ENCODE measurements around the gene YIF1A.

YIF1A gene, protein sequence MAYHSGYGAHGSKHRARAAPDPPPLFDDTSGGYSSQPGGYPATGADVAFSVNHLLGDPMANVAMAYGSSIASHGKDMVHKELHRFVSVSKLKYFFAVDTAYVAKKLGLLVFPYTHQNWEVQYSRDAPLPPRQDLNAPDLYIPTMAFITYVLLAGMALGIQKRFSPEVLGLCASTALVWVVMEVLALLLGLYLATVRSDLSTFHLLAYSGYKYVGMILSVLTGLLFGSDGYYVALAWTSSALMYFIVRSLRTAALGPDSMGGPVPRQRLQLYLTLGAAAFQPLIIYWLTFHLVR

DNA sequence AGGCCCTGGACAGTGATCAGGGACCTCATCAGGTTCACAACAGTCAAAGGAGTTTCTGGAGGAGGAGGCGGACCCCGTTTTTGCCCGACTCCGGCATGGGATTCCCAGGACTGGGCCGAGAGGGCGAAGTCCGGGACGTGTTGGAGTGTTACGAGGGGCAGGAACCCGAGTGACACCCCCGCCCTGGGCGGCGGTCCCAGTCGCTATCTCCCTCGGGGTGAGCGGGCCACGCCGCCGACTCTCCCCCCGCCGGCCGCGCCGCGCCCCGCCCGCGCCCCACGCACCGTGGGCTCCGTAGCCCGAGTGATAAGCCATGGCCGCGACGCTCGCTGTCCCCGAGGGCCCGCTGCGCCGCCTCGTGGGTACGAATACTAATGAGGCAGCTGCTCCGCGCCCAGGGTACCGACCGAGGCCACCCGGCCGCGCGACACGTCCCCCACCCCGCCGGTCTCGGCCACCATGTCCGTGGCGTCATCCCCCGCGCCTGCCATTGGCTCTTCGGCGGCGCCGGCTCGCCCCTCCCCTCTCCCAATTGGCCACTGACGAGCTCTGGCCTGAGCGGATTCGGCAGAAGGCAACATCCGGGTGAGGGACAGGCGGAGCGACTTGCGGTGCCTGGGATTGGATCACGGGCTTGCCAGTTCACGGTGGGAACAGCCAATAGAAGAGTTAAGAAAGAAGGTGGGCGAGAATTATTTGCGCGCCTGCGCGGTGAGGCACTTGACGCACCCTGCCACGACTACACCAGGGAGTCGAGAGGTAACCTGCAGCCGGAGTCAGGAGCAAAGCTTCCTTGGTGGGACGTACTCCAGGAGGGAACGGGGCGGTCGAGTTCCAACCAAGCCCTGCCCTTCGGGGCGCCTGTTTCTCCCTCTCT, at the start of gene YIF1A:
YIF1A (minus strand) TSS at position 473 of the 877 bp plus-strand sequence; CDS start at position 315, 158 bp downstream.
- DNase-seq = peak; percentile 100

DNA sequence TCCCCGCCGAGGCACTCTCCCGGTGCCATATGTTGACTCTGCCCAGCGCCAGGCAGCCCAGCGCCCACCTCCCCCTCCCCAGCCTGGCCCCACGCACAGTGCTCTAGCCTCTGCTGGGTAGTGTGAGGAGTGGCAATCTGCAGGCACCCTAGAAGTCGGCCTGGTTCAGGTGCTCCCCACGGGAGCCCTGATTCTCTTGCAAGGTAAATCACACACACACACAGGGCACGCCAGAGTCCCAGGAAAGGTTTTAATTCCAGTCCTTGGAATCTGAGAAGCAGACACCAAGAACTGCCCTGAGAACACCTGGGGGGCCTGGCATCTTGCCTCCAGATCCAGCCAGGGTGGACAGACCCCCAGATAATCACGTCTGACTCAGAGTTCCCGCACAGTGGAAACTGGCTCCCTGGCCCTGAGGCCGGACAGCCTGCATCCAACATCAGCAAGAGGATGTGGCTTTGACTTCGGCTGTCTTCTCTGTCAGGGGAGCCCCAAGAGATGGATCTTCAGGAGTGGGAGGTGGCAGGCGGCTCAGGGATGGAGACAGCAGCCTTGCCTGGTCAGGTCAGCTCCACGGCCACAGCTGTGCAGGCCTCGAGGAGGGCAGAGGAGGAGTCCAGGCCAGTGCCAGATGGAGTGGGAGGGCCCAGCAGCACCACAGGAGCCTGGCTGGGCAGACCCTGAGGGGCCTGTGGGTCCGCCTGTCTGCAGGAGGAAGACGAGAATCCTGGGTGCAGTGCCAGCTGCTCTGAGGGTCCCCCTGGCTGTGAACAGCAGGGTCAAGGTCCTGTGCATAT, 48.4 kb upstream of the YIF1A start:
- peak; percentile 88 for DNase-seq

DNA sequence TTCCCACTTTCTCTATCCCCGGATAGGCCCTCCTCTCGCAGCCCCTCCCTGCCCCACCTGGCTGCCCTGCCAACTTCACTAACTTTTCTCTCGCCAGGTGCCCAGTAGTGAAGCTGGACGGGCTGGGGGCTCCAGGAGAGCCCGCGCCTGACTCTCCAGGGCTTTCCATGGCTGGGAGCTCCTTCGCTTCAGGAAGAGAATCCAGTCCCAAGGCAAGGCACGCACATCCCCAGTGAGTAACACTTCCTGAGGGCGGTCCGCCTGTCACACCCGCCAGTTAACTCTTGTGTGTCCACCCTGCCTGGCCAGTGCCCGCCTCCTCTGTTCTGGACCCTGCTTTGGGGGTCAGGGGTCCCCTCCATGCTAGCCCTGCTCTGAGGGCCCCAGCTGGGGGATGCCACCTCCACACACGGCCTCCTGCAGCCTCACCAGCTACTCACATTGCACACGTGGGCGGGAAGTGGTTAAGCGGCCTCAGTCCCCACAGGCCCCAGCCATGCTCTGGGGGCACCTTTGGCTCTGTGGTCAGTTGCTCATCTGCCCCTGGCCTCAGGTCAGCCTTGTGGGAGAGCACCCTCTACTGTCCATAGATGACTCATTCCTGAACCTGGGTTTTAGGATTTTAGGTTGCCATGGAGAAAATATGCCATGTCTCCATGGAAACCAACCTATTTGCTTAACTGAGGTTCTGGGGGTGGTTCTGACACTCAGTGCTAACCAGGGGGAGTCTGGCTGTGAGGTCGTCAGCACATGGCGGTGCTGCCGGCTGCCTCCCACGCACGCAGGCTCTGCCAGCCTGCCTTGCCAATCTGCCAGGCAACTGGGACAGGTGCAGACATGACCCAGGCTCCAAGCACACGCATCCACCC, 47.5 kb upstream of the YIF1A start, which contains the start of gene RIN1:
RIN1 (minus strand) TSS at position 201 of the 869 bp plus-strand sequence; CDS start at position 169, 32 bp downstream.
- DNase-seq = peak; percentile 94

DNA sequence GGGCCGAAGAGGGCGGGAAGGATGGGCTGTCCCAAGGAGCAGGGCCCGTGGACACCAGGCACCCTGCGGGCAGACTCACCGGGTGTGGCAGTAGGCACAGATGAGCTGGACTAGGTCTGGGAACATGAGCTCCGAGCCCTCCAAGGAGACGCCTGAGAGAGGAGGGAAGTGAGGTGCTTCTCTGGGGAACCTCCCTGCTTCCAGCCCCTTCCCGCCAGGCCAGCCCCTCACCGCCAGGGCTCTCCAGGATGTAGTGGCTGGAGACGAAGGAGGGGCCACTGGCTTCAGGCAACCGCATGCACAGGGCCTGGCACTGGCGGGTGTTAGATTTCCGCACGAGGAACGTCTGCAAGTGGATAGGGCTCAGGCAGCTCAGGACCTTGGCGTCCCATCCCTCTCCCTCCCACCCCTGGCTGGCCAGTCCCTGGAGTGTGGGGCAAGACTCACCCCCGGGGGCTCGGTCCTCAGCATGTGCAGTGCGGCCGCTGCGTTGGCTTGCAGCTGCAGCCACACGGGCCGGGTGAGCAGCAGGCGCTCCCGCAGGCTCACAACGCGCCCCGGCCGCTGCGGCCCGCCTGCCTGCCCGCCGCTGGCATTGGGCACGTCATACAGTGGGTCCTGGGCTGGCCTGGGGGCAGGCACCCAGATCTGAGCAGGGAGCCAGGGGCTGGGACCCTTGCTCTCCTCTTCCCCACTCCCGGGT, 46.7 kb upstream of the YIF1A start:
- peak; percentile 67 for DNase-seq

DNA sequence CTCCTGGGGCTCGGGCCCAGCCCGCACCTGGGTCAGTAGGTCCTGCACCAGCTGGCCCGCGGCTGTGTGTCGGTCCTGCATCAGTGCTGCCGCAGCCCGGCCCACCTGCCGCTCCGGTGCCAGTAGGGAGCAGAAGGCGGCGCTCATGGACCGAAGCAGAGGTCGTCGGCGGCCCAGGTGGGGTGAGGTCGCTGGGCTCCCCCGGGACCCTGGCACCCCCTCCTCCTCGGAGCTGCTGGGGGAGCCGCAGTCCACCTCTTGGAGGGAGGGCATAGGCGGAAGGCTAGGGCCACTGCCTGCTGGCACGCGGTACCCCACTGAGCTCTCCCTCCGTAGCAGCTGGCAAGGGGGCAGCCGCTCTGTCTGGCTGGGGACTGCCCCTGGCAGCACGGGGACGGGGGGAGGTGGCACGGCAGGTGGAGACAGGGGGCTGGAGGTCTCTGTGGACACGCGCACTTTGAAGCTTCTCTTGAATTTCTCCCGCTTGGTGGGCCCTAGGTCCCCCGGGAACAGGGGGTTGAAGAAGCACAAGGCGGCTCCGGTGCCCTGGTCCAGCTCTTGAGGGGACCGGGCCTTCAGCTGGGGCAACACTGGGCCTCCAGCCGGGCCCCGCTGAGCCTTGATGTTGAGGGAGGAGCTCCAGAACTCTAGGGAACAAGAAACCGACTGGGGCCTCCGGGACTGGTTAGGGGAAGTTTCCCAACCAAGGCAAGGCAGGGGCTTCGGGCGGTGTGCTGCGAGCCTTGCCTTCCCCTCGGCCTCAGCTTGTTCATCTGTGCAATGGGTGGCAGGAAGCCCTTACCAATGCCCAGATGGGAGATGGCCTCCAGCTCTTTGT, 45.9 kb upstream of the YIF1A start:
- peak; percentile 31 for DNase-seq

GRCh38 chr11:66333896-66334604, 45.1 kb upstream of the YIF1A start:
- DNase-seq = no peak

- DNase-seq = no peak
These were observed 44.4 kb upstream of the YIF1A start for GRCh38 chr11:66333220-66333877.

DNA sequence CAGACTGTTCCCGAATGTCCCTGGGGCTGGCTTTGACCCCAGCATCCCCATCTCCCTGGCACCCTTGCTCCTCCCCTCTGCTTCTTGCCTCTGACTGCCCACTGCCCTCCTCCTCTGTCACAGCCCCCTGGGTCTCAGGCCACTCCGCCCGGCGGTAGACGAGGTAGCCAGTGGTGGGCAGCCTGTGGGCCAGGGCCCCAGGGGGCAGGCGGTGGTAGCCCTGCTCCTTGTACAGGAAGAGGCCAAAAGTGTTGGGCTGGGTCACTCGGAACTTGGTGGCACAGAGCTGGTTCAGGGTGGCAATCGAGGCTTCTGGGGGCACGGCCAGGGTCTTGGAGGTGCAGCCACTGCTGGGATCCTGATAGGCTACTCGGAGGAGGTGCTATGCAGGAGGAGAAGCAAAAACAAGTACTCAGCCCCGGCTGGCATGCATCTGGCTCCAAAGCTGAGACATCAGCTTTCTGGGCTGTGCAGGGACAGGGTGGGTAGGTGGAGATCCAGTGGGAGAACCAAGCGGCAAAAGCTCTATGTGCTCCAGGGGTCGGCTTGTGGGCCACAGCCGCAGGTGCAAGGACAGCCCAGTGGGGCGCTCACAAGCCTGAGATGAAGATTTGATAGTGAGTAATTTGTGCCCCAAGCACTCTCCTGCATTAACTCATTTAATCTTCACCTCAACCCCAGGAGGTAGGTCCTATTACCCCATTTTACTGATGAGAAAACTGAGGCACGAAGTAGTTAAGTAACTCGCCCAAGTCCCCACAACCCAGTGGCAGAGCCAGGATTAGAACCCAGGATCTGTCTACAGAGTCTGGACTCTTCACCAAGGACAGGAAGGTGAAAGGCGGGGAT, 43.7 kb upstream of the YIF1A start:
- no peak for DNase-seq

- DNase-seq = no peak
These were observed 42.8 kb upstream of the YIF1A start for GRCh38 chr11:66331542-66332370.

DNA sequence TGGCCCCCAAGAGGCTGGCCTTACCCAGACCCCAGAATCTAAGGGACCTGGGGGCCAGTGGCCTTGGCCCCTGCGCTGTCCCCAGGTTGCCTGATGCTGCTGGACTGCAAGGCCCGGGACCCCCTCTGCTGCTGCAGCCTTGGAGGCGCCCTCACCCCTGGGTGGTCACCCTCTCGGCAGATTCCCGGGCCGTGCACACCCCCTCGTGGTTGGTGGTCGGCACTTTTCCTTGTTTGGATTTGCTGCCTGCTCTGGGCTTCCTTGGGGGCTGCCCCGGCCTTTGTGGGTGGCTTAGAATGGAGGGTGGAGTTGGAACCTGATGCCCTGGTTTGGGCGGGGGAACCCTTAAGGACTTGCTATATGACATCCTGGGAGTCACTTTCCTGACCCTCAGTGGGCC, 42.0 kb upstream of the YIF1A start:
- no peak for DNase-seq

GRCh38 chr11:66329165-66329673, 40.3 kb upstream of the YIF1A start:
- DNase-seq = no peak

DNA sequence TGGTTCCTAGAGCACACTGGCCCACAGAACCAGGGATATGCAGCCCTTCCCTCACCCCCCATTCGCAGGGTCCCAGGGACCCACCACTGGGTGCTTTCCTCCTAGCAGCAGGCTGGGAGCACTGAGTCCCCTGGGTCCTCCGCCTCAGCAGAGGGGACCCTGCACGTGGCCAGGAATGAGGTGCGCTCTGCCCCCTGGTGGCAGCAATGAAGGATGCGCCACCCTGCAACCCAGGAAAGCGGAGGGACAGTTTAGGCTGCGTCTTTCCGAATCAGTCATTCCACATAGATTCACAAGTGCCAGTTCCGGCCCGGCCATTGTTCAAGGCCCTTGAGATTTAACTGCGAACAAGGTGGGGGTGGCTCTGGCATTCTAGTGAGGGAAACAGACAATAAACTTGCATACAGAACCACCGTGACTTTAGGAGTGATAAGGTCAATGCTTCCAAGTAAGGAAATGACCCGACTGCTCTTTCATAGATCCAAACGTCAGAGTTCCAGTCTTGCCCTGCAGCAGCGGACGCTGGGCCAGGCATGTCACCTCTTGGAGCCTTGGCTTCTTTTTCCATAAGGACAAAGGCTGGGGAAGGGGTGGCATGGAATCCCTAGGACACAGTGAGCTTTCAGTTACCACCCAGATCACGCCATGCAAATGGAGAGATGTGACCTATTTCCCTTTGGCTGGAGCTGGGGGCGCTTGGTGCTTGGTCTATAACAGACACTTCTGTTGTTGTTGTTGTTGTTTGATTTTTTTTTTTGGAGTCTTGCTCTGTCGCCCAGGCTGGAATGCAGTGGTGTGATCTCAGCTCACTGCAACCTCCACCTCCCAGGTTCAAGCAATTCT, 39.6 kb upstream of the YIF1A start:
- peak; percentile 84 for DNase-seq

- no peak for DNase-seq
These were observed 39.0 kb upstream of the YIF1A start for GRCh38 chr11:66328031-66328301.

GRCh38 chr11:66327171-66328030, 38.5 kb upstream of the YIF1A start:
- no peak for DNase-seq
